MCF 10A (cell line): Measurements from ENCODE around the gene HTR3E. TPM values are rescaled to one million over a fixed set of nuclear protein-coding genes. Genes with fewer than 3 reads are reported as not detected.

Source experiments
- BruUV-seq: library from RNA; stranded (reverse); fragments of 400-500 nt; replicated peaks from 2 replicates; lab custom pipeline; 2021; lab: Mats Ljungman, UMichigan
- CTCF ChIA-PET: fragments of 300-600 bp; sonication (Branson Sonifier 250); formaldehyde crosslinking; extraction: SDS; loops from one replicate; lab custom pipeline; 2021; ENCODE audit warnings: antibody characterized with exemption, inconsistent platforms; lab: Yijun Ruan, JAX
- POLR2A ChIA-PET: fragments of 300-600, 350-650 bp; sonication (Branson Sonifier 250); formaldehyde crosslinking; extraction: SDS; loops from one replicate; lab custom pipeline; 2020; ENCODE audit warnings: antibody characterized with exemption, inconsistent platforms; lab: Yijun Ruan, JAX
- DNase-seq: peaks from one replicate; pipeline ENCODE4 v3.0.0-alpha.2; 2018; ENCODE audit not compliant: unreplicated experiment
- H3K27ac Mint-ChIP-seq: one replicate; pipeline ENCODE4 v1.8.0; 2022; ENCODE audit warnings: mild to moderate bottlenecking, low read depth, mixed read lengths; ENCODE audit not compliant: unreplicated experiment
- H3K27me3 Mint-ChIP-seq: one replicate; pipeline ENCODE4 v1.8.0; 2022; ENCODE audit warnings: mixed read lengths; ENCODE audit not compliant: insufficient read depth, unreplicated experiment
- H3K36me3 Mint-ChIP-seq: one replicate; pipeline ENCODE4 v1.8.0; 2022; ENCODE audit warnings: mild to moderate bottlenecking, moderate library complexity, mixed read lengths; ENCODE audit not compliant: insufficient read depth, unreplicated experiment
- H3K4me1 Mint-ChIP-seq: one replicate; pipeline ENCODE4 v1.8.0; 2022; ENCODE audit warnings: mixed read lengths; ENCODE audit not compliant: insufficient read depth, unreplicated experiment
- H3K4me3 Mint-ChIP-seq: one replicate; pipeline ENCODE4 v1.8.0; 2022; ENCODE audit warnings: mild to moderate bottlenecking, moderate library complexity, mixed read lengths; ENCODE audit not compliant: unreplicated experiment
- H3K9me3 Mint-ChIP-seq: one replicate; pipeline ENCODE4 v1.8.0; 2022; ENCODE audit warnings: mixed read lengths; ENCODE audit not compliant: unreplicated experiment
- CTCF ChIP-seq: fragments of 200-600 bp; IDR thresholded peaks from one replicate; pipeline ENCODE4 v1.8.0; 2022; ENCODE audit warnings: antibody characterized with exemption, mild to moderate bottlenecking; ENCODE audit not compliant: unreplicated experiment
- intact Hi-C: fragments of 100-400 bp; cut with micrococcal nuclease; formaldehyde crosslinking; loops from 2 replicates; pipeline ENCODE4 v1.14.1; 2022
- total RNA-seq: library from RNA; stranded (reverse); gene quantifications from 2 replicates; pipeline ENCODE4 v1.2.3, GENCODE V29; 2022

The HTR3E gene
- total RNA-seq, 1 experiment from 2014 or later, result not detected

GRCh38 chr3:184085389-184085852, 11.4 kb upstream of the HTR3E start:
- H3K4me1 Mint-ChIP-seq, result no peaks in the 10 kb centered on the region
- DNase-seq, result peak; percentile 46
- BruUV-seq, result no TSS peak
- H3K4me3 Mint-ChIP-seq, result no peak overlapping the region
- POLR2A ChIA-PET, result interaction anchor here (0.6 to 0.7 kb wide), 4 partner anchors 78 to 817 kb away, joined by 3 read pairs; no protein-coding TSS in a partner anchor
- intact Hi-C loops, result no loop called here
- peaks cover 2% of the 10 kb centered on the region for H3K36me3 Mint-ChIP-seq
- no peaks in the 10 kb centered on the region for H3K27me3 Mint-ChIP-seq
- peaks cover 12% of the 10 kb centered on the region for H3K9me3 Mint-ChIP-seq
- CTCF ChIA-PET, result no interaction called here
- no peak overlapping the region for H3K27ac Mint-ChIP-seq
- TF ChIP-seq CTCF, result no peak

GRCh38 chr3:184092199-184092598, 4.7 kb upstream of the HTR3E start:
- Mint-ChIP-seq H3K36me3 (no peaks in the 10 kb centered on the region), H3K9me3 (no peaks in the 10 kb centered on the region), H3K4me1 (no peaks in the 10 kb centered on the region), H3K27me3 (no peaks in the 10 kb centered on the region), H3K4me3 (no peak overlapping the region), H3K27ac (no peak overlapping the region)
- no peak for DNase-seq
- ChIA-PET POLR2A (no interaction called here), CTCF (no interaction called here)
- intact Hi-C loops, result no loop called here
- no peak for TF ChIP-seq CTCF
- BruUV-seq, result no TSS peak

- BruUV-seq, result no TSS peak
- TF ChIP-seq CTCF, result no peak
- intact Hi-C loops, result no loop called here
Measured at GRCh38 chr3:184097556-184097955, 692 bp downstream of the HTR3E start.

GRCh38 chr3:184099806-184100686, 3.2 kb downstream of the HTR3E start:
- intact Hi-C loops, result no loop called here
- ChIA-PET POLR2A (no interaction called here), CTCF (no interaction called here)
- no TSS peak for BruUV-seq
- Mint-ChIP-seq H3K9me3 (no peaks in the 10 kb centered on the region), H3K27ac (no peak overlapping the region), H3K4me3 (no peak overlapping the region), H3K36me3 (no peaks in the 10 kb centered on the region), H3K27me3 (no peaks in the 10 kb centered on the region), H3K4me1 (no peaks in the 10 kb centered on the region)
- TF ChIP-seq CTCF, result no peak
- DNase-seq, result no peak

More at GRCh38 chr3:184097556-184097955, 692 bp downstream of the HTR3E start:
- POLR2A ChIA-PET, result no interaction called here
- Mint-ChIP-seq H3K36me3 (no peaks in the 10 kb centered on the region), H3K27me3 (no peaks in the 10 kb centered on the region), H3K27ac (no peak overlapping the region), H3K4me3 (no peak overlapping the region), H3K4me1 (no peaks in the 10 kb centered on the region), H3K9me3 (no peaks in the 10 kb centered on the region)
- CTCF ChIA-PET, result no interaction called here
- no peak for DNase-seq
